Loucy (cell line): ENCODE data around the gene RMDN2.

Experiments
- H2AFZ ChIP-seq: fragments of 200-600 bp; sonication (generic); 2 replicates; pipeline ENCODE4 v1.6.0; 2016; ENCODE audit warnings: antibody characterized with exemption, mild to moderate bottlenecking, low read length, moderate library complexity
- H3F3A ChIP-seq: fragments of 200-600 bp; 2 replicates; pipeline ENCODE4 v1.6.0; 2016; ENCODE audit warnings: antibody characterized with exemption, low read depth, mild to moderate bottlenecking
- H3K27me3 ChIP-seq: fragments of 200-600 bp; sonication (generic); 2 replicates; pipeline ENCODE4 v1.6.1; 2014; ENCODE audit warnings: low read length, mild to moderate bottlenecking; ENCODE audit not compliant: insufficient read depth, poor library complexity, severe bottlenecking
- H3K36me3 ChIP-seq: fragments of 200-600 bp; sonication (generic); 2 replicates; pipeline ENCODE4 v1.6.1; 2016; ENCODE audit warnings: low read length; ENCODE audit not compliant: insufficient read depth
- H3K4me1 ChIP-seq: fragments of 200-600 bp; sonication (generic); 2 replicates; pipeline ENCODE4 v1.5.1; 2014; ENCODE audit warnings: low read length, mild to moderate bottlenecking; ENCODE audit not compliant: insufficient read depth, poor library complexity, severe bottlenecking
- H3K4me2 ChIP-seq: fragments of 200-600 bp; sonication (generic); 2 replicates; pipeline ENCODE4 v1.6.0; 2014; ENCODE audit warnings: antibody characterized with exemption, low read length, low read depth, mild to moderate bottlenecking; ENCODE audit not compliant: poor library complexity, severe bottlenecking
- H3K4me3 ChIP-seq: fragments of 200-600 bp; sonication (generic); 2 replicates; pipeline ENCODE4 v1.5.1; 2014; ENCODE audit warnings: low read length, mild to moderate bottlenecking, mixed read lengths; ENCODE audit not compliant: poor library complexity, severe bottlenecking
- H3K79me2 ChIP-seq: fragments of 200-600 bp; sonication (generic); 2 replicates; pipeline ENCODE4 v1.6.1; 2014; ENCODE audit warnings: low read length; ENCODE audit not compliant: insufficient read depth
- H3K9ac ChIP-seq: fragments of 200-600 bp; sonication (generic); 2 replicates; pipeline ENCODE4 v1.6.0; 2014; ENCODE audit warnings: mild to moderate bottlenecking, low read depth, low read length, moderate library complexity; ENCODE audit not compliant: poor library complexity, severe bottlenecking
- H3K9me2 ChIP-seq: fragments of 200-600 bp; sonication (generic); replicated peaks from 2 replicates; pipeline ENCODE4 v1.6.1; 2016; ENCODE audit warnings: low read depth, low read length, mixed read lengths
- H3K9me3 ChIP-seq: fragments of 200-600 bp; sonication (generic); 2 replicates; pipeline ENCODE4 v1.6.1; 2014; ENCODE audit warnings: mild to moderate bottlenecking, antibody characterized with exemption, low read length, low read depth; ENCODE audit not compliant: insufficient read depth
- H4K20me1 ChIP-seq: fragments of 200-600 bp; sonication (generic); 2 replicates; pipeline ENCODE4 v1.6.0; 2014; ENCODE audit warnings: antibody characterized with exemption, low read length, mild to moderate bottlenecking; ENCODE audit not compliant: insufficient read depth, poor library complexity, severe bottlenecking
- EZH2phosphoT487 ChIP-seq: fragments of 200-600 bp; IDR thresholded peaks from 2 replicates; pipeline ENCODE4 v1.6.1; 2018; ENCODE audit warnings: antibody characterized with exemption, mild to moderate bottlenecking, moderate library complexity, borderline replicate concordance
- TF ChIP-seq, protein P1 (sequence below): fragments of 200-600 bp; sonication (generic); conservative IDR thresholded peaks from 2 replicates; pipeline ENCODE4 v1.5.1; 2014; ENCODE audit warnings: mild to moderate bottlenecking, antibody characterized with exemption, low read length

Gene RMDN2

DNA sequence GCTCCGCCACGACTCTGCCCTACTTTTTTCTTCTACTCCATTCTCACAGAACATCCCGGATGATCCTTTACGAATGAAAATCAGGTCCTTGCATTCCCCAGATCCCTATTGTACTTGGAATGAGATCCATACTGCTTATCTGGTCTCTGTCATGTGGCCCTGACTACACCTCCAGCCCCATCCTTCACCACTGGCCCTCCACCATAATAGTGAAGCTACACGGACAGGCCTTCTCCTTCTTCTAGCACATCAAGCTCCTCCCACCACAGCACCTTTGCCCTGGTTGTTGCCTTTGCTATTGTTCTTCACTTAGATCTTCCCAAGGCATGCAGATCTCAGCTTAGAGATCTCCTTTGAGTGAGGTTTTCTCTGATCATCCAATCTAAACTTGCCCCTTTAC, 20.1 kb upstream of the RMDN2 start:
- no peak overlapping the region for H3K9ac ChIP-seq
- H3F3A ChIP-seq = no peaks in the 10 kb centered on the region
- no peaks in the 10 kb centered on the region for H3K36me3 ChIP-seq
- no peaks in the 10 kb centered on the region for H4K20me1 ChIP-seq
- H3K9me2 ChIP-seq = no peaks in the 10 kb centered on the region
- no peak for TF ChIP-seq EZH2phosphoT487
- TF ChIP-seq, protein P1, sequence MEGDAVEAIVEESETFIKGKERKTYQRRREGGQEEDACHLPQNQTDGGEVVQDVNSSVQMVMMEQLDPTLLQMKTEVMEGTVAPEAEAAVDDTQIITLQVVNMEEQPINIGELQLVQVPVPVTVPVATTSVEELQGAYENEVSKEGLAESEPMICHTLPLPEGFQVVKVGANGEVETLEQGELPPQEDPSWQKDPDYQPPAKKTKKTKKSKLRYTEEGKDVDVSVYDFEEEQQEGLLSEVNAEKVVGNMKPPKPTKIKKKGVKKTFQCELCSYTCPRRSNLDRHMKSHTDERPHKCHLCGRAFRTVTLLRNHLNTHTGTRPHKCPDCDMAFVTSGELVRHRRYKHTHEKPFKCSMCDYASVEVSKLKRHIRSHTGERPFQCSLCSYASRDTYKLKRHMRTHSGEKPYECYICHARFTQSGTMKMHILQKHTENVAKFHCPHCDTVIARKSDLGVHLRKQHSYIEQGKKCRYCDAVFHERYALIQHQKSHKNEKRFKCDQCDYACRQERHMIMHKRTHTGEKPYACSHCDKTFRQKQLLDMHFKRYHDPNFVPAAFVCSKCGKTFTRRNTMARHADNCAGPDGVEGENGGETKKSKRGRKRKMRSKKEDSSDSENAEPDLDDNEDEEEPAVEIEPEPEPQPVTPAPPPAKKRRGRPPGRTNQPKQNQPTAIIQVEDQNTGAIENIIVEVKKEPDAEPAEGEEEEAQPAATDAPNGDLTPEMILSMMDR = no peak
- no peak overlapping the region for H3K4me2 ChIP-seq
- H2AFZ ChIP-seq = no peak overlapping the region
- no peaks in the 10 kb centered on the region for H3K27me3 ChIP-seq
- no peaks in the 10 kb centered on the region; the same call in 1 of the 2 replicates for H3K9me3 ChIP-seq
- no peaks in the 10 kb centered on the region for H3K4me1 ChIP-seq
- H3K79me2 ChIP-seq = no peaks in the 10 kb centered on the region
- H3K4me3 ChIP-seq = no peak overlapping the region

DNA sequence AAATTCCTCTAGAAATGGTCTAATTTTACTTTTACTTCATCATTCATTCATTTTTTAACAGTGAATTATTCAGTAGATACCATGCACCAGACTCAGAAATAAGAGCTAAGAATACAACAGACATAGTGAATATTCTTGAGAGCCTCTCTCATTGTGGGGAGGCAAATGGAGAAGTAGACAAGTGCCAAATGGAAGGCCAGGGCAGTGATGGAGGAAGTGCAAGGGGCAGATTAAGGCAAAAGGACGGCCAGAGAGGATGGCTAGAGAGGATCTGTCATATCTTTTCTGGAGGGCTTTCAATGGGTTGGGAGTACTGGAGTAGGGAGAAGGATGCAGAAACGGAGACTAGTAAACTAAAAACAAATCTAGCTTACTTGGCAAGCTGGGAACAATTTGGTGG, 19.0 kb upstream of the RMDN2 start:
- Histone ChIP-seq H3F3A (no peaks in the 10 kb centered on the region), H3K9ac (no peak overlapping the region), H3K9me3 (no peaks in the 10 kb centered on the region; the same call in 1 of the 2 replicates), H3K36me3 (no peaks in the 10 kb centered on the region), H3K4me2 (no peak overlapping the region), H4K20me1 (no peaks in the 10 kb centered on the region), H3K79me2 (no peaks in the 10 kb centered on the region), H3K4me3 (no peak overlapping the region), H3K4me1 (no peaks in the 10 kb centered on the region), H3K9me2 (no peaks in the 10 kb centered on the region), H3K27me3 (no peaks in the 10 kb centered on the region), H2AFZ (no peak overlapping the region)
- TF ChIP-seq, protein P1 = no peak
- TF ChIP-seq EZH2phosphoT487 = no peak

DNA sequence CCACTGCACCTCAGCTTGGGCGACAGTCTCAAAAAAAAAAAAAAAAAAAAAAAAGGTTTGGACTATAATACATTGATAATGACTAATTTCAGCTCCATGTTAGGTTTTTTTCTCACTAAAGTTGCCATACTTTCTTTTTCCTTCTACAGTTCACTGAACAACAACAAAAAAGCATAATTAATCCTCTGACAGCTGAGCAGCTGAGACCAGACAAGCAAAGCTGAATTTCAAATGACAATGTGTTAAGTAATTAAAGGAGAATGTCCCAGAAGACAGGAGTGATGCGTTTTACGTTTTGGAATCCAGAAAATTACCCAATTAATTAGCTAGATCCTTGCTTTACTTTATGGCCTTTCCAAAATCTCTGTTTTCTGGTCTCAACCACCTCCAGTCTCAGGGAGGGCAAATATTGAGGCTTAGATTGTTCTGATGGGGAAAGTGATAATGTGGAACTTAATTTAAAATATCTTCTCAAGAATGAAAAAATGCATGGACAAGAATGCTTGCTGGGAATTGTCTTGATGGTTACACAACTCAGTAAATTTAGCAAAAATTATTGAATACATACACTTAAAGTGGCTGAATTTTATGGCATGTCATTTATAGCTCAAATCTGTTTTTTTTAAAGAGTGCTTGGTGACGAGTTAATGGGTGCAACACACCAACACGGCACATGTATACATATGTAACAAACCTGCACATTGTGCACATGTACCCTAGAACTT, 17.4 kb upstream of the RMDN2 start:
- Histone ChIP-seq H3K4me1 (no peaks in the 10 kb centered on the region), H3K27me3 (no peaks in the 10 kb centered on the region), H3K9me3 (no peaks in the 10 kb centered on the region), H3K9ac (no peak overlapping the region), H3K9me2 (no peaks in the 10 kb centered on the region), H3K4me2 (no peak overlapping the region), H3K4me3 (no peak overlapping the region), H4K20me1 (no peaks in the 10 kb centered on the region), H3K79me2 (no peaks in the 10 kb centered on the region), H2AFZ (no peak overlapping the region), H3F3A (no peaks in the 10 kb centered on the region), H3K36me3 (no peaks in the 10 kb centered on the region)
- TF ChIP-seq EZH2phosphoT487 = no peak
- TF ChIP-seq, protein P1 = no peak
